Raji (cell line): ENCODE data around the gene P2RX1.
A peak's percentile ranks its signal among the peaks of the same experiment; 100 is the strongest.

Experiments used
- POLR2A ChIP-seq: IDR thresholded peaks from 2 replicates; pipeline ENCODE4 v1.6.1; 2011; ENCODE audit warnings: low read depth, low read length, control low read depth; ENCODE audit not compliant: insufficient read depth

Gene P2RX1

GRCh38 chr17:3956327-3956957 lies 40.2 kb upstream of the P2RX1 start:
- no peak for TF ChIP-seq POLR2A

DNA sequence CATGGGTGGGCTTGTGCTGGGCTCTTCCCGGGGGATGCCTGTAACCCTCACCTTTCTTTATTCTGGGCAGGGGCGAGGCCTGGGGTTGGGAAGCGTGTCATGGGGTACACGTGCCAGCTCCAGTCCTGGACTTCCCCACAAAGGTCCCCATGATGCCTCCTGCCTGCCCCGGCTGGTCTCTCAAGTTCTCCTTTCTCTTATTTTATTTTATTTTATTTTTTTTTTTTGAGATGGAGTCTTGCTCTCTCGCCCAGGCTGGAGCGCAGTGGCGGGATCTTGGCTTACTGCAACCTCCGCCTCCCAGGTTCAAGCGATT lies 39.4 kb upstream of the P2RX1 start:
- TF ChIP-seq POLR2A = no peak

GRCh38 chr17:3954976-3955672 lies 38.9 kb upstream of the P2RX1 start:
- TF ChIP-seq POLR2A = no peak

DNA sequence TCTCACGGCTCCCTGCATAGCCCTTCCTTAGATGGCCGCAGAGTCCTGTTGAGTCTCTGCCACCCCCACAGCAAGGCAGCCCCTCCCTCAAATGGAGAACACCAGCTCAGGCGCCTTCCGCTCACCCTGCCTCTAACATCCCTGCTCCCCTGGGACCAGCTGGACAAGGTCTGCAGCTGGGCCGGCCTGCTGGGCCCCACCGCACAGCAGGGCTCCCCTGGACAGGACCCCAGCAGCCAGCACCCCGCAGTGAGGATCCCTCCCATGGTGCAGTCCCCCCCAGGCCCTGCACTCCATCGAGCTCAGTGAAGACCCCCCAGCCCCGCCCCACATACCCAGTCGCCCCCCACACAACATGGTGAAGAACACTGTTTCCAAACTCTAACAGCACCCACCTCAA lies 37.8 kb upstream of the P2RX1 start:
- TF ChIP-seq POLR2A = no peak

DNA sequence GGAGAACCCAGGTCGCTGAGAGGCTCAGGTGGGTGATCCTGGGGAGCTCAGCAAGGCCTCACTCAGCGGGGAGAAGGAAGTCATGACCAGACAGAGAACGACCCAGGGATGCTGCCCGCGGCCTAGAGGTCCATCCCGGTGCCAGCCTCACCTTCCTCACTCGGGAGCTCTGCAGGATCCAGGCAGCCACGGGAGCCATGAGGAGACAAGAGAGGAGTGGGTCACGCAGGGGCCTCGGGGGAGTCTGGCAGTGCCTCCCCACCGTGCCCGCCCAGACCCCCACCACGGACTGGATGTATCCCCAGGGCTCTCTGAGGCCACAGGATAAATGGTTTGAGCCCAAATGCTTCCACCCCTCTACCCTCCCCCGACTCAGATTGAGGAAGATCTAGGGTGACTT lies 37.3 kb upstream of the P2RX1 start:
- TF ChIP-seq POLR2A = 0 out of 2 replicates have a peak, but pooled peaks have one; percentile 19

- TF ChIP-seq POLR2A = no peak
Observed at GRCh38 chr17:3952186-3952585, 35.9 kb upstream of the P2RX1 start.

GRCh38 chr17:3951420-3951819 lies 35.2 kb upstream of the P2RX1 start:
- TF ChIP-seq POLR2A = no peak

GRCh38 chr17:3951003-3951402 lies 34.7 kb upstream of the P2RX1 start:
- no peak for TF ChIP-seq POLR2A

DNA sequence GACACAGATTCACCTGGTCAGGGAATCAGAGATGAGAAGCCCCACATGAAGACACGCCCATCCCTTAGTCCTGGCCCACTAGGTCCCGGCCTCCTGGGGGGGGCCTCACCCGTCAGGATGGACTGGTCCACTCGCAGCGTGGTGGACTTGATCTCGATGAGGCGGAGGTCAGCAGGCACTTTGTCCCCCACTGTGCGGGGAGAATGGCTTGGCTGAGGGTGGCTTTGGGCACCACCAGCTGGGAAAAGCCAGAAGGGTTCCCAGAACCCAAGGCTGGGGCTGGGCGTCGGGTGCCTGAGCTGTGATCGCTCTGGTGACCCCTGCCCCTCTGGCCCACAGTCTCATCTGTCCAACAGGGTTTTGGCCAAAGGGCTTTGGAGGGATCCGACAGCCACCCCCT lies 34.3 kb upstream of the P2RX1 start:
- no peak for TF ChIP-seq POLR2A

GRCh38 chr17:3949418-3949817 lies 33.2 kb upstream of the P2RX1 start:
- no peak for TF ChIP-seq POLR2A

DNA sequence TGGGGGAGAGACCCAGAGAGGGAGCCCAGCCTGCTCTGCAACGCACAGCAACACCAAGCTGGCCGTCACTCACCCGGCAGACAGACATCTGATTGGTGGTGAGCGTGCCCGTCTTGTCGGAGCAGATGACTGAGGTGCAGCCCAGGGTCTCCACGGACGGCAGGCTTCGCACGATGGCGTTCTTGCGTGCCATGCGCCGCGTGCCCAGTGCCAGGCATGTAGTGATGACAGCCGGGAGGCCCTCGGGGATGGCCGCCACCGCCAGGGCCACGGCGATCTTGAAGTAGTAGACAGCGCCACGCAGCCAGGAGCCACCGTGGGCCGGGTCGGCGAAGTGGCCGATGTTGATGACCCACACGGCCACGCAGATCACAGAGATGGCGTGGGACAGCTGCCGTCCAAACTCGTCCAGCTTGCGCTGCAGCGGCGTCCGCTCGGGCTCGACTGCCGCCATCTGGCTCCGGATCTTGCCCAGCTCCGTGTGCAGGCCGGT lies 31.1 kb upstream of the P2RX1 start:
- no peak for TF ChIP-seq POLR2A

DNA sequence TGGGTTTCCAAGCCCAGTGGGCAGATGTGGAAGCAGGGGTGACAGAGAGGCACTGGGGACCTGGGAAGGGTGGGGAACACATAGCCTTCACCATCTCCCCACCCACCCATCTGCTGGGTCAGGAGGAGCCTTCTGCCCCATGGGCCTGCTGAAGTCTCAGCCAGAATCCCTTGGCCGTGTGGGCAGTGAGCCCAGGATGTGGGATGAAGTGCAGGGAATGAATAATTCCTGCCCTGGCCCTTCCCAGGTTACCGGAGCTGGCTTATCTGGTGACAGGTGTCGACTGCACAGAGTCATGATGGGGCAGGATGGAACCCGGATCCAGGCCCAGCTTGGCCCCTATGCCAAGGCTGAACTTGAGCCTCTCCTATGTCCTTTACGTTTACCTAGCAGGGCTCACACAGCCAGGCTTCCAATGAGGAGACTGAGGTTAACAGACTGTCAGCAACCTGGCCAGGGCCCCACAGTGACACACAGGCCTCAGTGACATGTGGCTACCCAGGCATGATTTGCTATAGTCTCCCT lies 30.5 kb upstream of the P2RX1 start:
- TF ChIP-seq POLR2A = no peak

DNA sequence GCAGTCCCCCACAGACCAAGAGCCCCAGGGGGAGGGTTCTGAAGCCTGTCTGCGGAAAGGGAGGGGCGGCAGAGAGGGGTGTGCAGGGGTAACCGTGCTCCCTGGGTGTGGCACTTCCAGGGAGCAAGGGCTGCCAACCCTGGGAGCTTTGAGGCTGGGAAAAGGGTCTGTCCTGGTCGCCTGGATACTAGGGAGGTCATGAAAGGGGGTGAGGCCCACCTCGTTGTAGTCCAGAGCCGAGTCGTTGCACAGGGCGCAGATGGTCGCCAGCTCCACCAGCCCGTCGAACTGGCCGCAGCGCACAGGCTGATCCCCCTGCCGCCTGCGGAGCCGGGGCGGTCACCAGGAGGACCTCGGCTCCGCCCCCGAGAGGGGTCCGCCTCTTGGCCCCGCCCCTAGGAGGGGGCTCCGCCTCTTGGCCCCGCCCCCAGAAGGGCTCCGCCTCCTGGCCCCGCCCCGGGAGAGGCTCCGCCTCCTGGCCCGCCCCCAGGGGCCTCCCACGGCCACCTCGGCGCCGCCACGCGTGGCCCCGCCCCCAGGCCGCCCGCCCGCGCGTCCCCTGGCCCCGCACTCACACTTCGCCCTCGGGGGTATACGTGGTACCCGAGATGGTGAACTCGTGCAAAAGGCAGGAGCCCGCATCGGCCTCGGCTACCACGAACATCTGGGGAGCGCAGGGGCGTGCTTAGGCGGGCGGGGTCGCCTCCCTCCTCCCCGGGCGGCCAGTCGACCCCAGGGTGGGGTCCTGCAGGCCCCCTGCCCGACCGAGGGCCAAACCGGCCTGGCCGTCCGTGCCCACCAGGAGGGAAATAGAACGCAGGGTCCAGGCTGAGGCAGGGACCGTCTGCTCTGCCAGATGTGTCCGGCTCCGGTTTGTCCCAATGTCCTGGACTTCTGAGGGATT lies 28.5 kb upstream of the P2RX1 start:
- no peak for TF ChIP-seq POLR2A

- TF ChIP-seq POLR2A = no peak
Observed at GRCh38 chr17:3943240-3943891, 27.1 kb upstream of the P2RX1 start.
